Activated naive CD8-positive, alpha-beta T cell treated with anti-CD3 and anti-CD28 coated beads, Interleukin-2, amount 10 ng/mL, durations not matched to agents 7 days and 5 days (primary cell): ENCODE measurements around the gene POC5. TPM values are rescaled to one million over a fixed set of nuclear protein-coding genes. Genes with fewer than 3 reads are reported as not detected.
A peak's percentile ranks its signal among the peaks of the same experiment; 100 is the strongest.
"Not testable (repeated sequence)": the region's sequence is repeated elsewhere in the genome, so short reads cannot be mapped to it uniquely, and the experiment has no call there.

ENCODE experiments used
- ATAC-seq: fragments of 150-1000 bp; cut with Tn5 transposase; one replicate; pipeline ENCODE4 v1.10.0; 2021; ENCODE audit warnings: low read depth, moderate library complexity
- POLR2A ChIA-PET: fragments of 350-600 bp; sonication (Branson Sonifier 250); formaldehyde crosslinking; loops from one replicate; lab custom pipeline; 2021; ENCODE audit warnings: antibody characterized with exemption; lab: Charles Lee
- DNase-seq: peaks from one replicate; pipeline ENCODE4 v3.0.0; 2021
- H3K27ac Mint-ChIP-seq: one replicate; pipeline ENCODE4 v1.8.0; 2022; ENCODE audit warnings: mild to moderate bottlenecking, mixed read lengths
- H3K27me3 Mint-ChIP-seq: one replicate; pipeline ENCODE4 v1.8.0; 2022; ENCODE audit warnings: mild to moderate bottlenecking, moderate library complexity, mixed read lengths
- H3K36me3 Mint-ChIP-seq: one replicate; pipeline ENCODE4 v1.8.0; 2021; ENCODE audit warnings: mild to moderate bottlenecking, mixed read lengths
- H3K4me1 Mint-ChIP-seq: one replicate; pipeline ENCODE4 v1.8.0; 2021; ENCODE audit warnings: mixed read lengths
- H3K4me3 Mint-ChIP-seq: one replicate; pipeline ENCODE4 v1.8.0; 2022; ENCODE audit warnings: mild to moderate bottlenecking, moderate library complexity, mixed read lengths
- H3K9me3 Mint-ChIP-seq: one replicate; pipeline ENCODE4 v1.8.0; 2021; ENCODE audit warnings: mixed read lengths
- total RNA-seq, 2 experiments: library from RNA; stranded (reverse); gene quantifications; one replicate each; pipeline ENCODE4 v1.2.3, GENCODE V29; 2021

Gene POC5
- total RNA-seq, 2 experiments from 2014 or later = 16.8 to 23.0 TPM

DNA sequence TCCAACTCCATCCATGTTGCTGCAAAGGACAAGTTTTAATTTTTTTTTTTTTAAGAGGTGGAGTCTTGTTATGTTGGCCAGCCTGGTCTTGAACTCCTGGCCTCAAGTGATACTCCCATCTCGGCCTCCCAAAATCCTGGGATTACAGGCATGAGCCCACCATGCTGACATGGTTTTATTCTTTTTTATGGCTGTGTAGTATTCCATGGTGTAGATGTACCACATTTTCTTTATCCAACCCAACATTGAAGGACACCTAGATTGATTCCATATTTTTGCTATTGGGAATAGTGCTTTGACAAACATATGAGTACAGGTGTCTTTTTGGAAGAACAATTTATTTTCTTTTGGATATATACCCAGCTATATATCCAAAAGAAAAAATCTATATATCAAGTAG is 6.1 kb upstream of the POC5 start:
- H3K36me3 Mint-ChIP-seq = peaks cover 2% of the 10 kb centered on the region
- peaks cover 2% of the 10 kb centered on the region for H3K27me3 Mint-ChIP-seq
- no peaks in the 10 kb centered on the region for H3K4me1 Mint-ChIP-seq
- H3K9me3 Mint-ChIP-seq = peaks cover 3% of the 10 kb centered on the region
- DNase-seq (no peak), ATAC-seq (no peak)
- H3K27ac Mint-ChIP-seq = no peak overlapping the region
- no peak overlapping the region for H3K4me3 Mint-ChIP-seq
- POLR2A ChIA-PET = interaction anchor here (0.5 kb wide), 1 partner anchor 316 kb away, joined by 3 read pairs; no protein-coding TSS in a partner anchor

GRCh38 chr5:75721573-75721972 is 4.3 kb upstream of the POC5 start:
- POLR2A ChIA-PET = no interaction called here
- Mint-ChIP-seq H3K4me1 (no peaks in the 10 kb centered on the region), H3K36me3 (peaks cover 2% of the 10 kb centered on the region), H3K4me3 (no peak overlapping the region), H3K9me3 (peaks cover 3% of the 10 kb centered on the region), H3K27ac (no peak overlapping the region), H3K27me3 (peaks cover 2% of the 10 kb centered on the region)
- ATAC-seq (no peak), DNase-seq (no peak)

DNA sequence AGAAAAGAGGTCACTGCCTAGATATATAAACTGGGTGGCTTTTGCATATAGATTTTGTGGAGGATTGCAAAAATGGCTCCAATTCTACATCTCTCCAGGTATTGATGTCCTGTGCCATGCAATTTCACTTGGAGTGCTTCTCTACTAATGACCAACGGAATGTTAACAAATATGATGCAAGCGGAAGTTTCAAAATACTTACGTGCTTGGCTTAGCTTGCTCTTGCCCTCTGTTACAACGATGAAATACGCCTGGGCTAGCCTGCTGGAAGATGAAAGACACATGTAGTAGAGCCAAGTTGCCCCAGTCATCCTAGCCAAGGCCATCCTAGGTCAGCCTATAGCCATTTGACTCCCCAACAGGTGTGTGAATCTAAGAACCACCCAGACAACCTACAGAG is 3.6 kb upstream of the POC5 start:
- peaks cover 2% of the 10 kb centered on the region for H3K36me3 Mint-ChIP-seq

GRCh38 chr5:75716715-75717081 is 539 bp downstream of the POC5 start:
- H3K27me3 Mint-ChIP-seq = no peaks in the 10 kb centered on the region
- H3K9me3 Mint-ChIP-seq = no peaks in the 10 kb centered on the region
- ATAC-seq (peak; percentile 0), DNase-seq (peak; percentile 36)
- POLR2A ChIA-PET = interaction anchor here (0.7 to 1.9 kb wide), 6 partner anchors 48 to 480 kb away, joined by 3 to 13 read pairs (median 9); partner anchors contain the start of genes ANKRD31, CERT1, HMGCR and POLK
- H3K4me1 Mint-ChIP-seq = peaks cover 25% of the 10 kb centered on the region
- peaks cover 23% of the 10 kb centered on the region for H3K36me3 Mint-ChIP-seq
- H3K27ac Mint-ChIP-seq = peak overlapping the region; percentile 99
- peak overlapping the region; percentile 100 for H3K4me3 Mint-ChIP-seq

More for the DNA sequence above, 3.6 kb upstream of the POC5 start:
- H3K27me3 Mint-ChIP-seq = peaks cover 2% of the 10 kb centered on the region
- DNase-seq (no peak), ATAC-seq (no peak)
- POLR2A ChIA-PET = no interaction called here
- H3K27ac Mint-ChIP-seq = no peak overlapping the region
- H3K4me1 Mint-ChIP-seq = peaks cover 5% of the 10 kb centered on the region
- H3K4me3 Mint-ChIP-seq = no peak overlapping the region
- peaks cover 1% of the 10 kb centered on the region for H3K9me3 Mint-ChIP-seq

- peaks cover 32% of the 10 kb centered on the region for H3K4me1 Mint-ChIP-seq
- no peak overlapping the region for H3K4me3 Mint-ChIP-seq
- POLR2A ChIA-PET = interaction anchor here (1.1 kb wide), 1 partner anchor 476 kb away, joined by 3 read pairs; the partner anchor contains the start of gene ANKRD31
- DNase-seq = no peak
- no peaks in the 10 kb centered on the region for H3K9me3 Mint-ChIP-seq
- ATAC-seq = no peak
- peaks cover 37% of the 10 kb centered on the region for H3K36me3 Mint-ChIP-seq
- H3K27ac Mint-ChIP-seq = no peak overlapping the region
- no peaks in the 10 kb centered on the region for H3K27me3 Mint-ChIP-seq
These were observed 5.1 kb downstream of the POC5 start for GRCh38 chr5:75712091-75712490.

DNA sequence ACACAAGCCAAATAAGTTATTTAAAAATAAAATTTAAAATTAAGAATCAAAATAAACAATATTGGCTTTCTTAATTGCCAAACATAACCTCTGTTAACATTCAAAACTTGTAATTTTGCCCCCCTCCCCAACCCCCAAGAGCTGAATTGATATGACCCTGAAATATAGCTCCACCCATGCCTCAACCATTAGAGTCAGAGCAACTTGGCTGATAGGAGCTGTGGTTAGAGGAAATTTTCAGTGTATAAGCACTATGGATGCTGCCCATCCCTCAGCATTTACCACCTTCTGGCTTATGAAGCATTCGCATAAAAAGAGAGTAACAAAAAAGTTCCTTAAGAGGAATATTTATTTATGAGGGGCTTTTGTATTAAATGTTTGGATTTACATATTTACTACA is 6.1 kb downstream of the POC5 start:
- H3K4me3 Mint-ChIP-seq = no peak overlapping the region
- POLR2A ChIA-PET = no interaction called here
- H3K4me1 Mint-ChIP-seq = peaks cover 30% of the 10 kb centered on the region
- no peak for ATAC-seq
- H3K27ac Mint-ChIP-seq = no peak overlapping the region
- no peaks in the 10 kb centered on the region for H3K9me3 Mint-ChIP-seq
- H3K27me3 Mint-ChIP-seq = no peaks in the 10 kb centered on the region
- no peak for DNase-seq
- peaks cover 38% of the 10 kb centered on the region for H3K36me3 Mint-ChIP-seq

GRCh38 chr5:75710637-75711036 is 6.6 kb downstream of the POC5 start:
- Mint-ChIP-seq H3K27ac (no peak overlapping the region), H3K9me3 (no peaks in the 10 kb centered on the region), H3K36me3 (peaks cover 36% of the 10 kb centered on the region), H3K4me1 (peaks cover 25% of the 10 kb centered on the region), H3K27me3 (no peaks in the 10 kb centered on the region), H3K4me3 (no peak overlapping the region)
- POLR2A ChIA-PET = no interaction called here
- ATAC-seq (no peak), DNase-seq (no peak)

DNA sequence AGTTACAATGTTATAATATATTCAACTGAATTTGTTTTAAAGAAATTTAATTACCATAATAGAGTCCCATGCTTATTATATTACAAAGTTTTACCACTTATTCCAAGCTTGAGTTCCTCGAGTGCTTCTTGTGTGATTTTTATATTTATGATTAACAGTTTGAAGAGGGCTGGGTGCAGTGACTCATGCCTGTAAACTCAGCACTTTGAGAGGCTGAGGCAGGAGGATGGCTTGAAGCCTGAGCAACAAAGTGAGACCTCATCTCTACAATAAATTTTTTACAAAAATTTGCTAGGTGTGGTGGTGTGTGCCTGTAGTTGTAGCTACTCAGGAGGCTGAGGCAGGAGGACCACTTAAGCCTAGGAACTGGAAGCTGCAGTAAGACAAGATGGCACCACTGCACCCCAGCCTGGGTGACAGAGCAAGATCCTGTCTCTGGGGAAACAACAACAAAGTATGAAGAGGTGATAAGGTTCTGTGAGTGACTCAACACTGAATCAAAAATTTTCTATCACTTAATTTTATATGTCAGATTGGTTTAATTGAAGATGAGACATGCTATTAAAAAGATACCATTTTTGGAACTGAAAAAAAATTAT is 9.2 kb downstream of the POC5 start:
- DNase-seq (no peak), ATAC-seq (no peak)
- H3K27ac Mint-ChIP-seq = no peak overlapping the region
- peaks cover 11% of the 10 kb centered on the region for H3K4me1 Mint-ChIP-seq
- POLR2A ChIA-PET = no interaction called here
- H3K27me3 Mint-ChIP-seq = no peaks in the 10 kb centered on the region
- no peaks in the 10 kb centered on the region for H3K9me3 Mint-ChIP-seq
- H3K4me3 Mint-ChIP-seq = no peak overlapping the region
- H3K36me3 Mint-ChIP-seq = peaks cover 29% of the 10 kb centered on the region

DNA sequence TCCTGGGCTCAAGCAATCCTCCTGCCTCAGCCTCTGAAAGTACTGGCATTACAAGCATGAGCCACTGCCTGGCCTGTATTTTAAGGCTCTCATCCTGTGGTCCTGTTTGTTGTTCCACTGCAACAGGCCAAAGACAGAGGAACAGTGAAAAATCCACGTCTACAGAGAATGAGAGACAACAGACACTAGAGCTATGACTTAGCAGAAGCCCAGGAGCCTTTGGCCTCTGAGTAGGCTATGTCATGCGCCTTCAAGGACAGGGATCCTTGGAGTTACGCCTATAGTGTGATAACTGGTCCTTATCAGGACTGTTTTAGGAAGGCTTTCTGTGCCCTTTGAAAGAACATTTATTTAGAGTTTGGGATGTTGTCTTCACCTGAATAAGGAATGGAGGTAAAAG is 10.5 kb downstream of the POC5 start:
- Mint-ChIP-seq H3K4me1 (peaks cover 8% of the 10 kb centered on the region), H3K4me3 (no peak overlapping the region), H3K27me3 (no peaks in the 10 kb centered on the region), H3K9me3 (no peaks in the 10 kb centered on the region), H3K27ac (no peak overlapping the region), H3K36me3 (peaks cover 37% of the 10 kb centered on the region)
- POLR2A ChIA-PET = no interaction called here
- DNase-seq = no peak
- ATAC-seq = no peak

DNA sequence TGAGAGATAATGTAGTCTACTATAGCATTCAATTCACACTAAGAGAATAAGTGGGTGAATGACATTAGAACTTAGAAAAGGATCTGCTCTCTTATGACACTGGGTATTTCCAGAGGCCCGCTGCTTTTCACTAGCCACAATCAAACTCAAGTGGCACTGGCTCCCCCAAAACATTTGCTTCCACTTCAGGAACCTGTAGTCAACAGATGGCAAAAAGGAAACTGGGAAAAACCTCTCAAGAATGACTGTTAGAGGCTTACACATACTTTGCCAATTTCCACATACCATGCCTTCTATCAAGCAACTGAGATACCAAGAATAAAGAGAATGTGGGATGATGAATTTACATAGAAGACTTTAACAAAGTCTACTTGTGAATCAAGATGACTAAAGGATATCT is 11.2 kb downstream of the POC5 start:
- ATAC-seq = no peak
- Mint-ChIP-seq H3K27me3 (no peaks in the 10 kb centered on the region), H3K36me3 (peaks cover 37% of the 10 kb centered on the region), H3K9me3 (no peaks in the 10 kb centered on the region), H3K27ac (no peak overlapping the region), H3K4me3 (no peak overlapping the region), H3K4me1 (peaks cover 6% of the 10 kb centered on the region)
- DNase-seq = no peak
- POLR2A ChIA-PET = no interaction called here

GRCh38 chr5:75701856-75702255 is 15.4 kb downstream of the POC5 start:
- no peak for DNase-seq
- Mint-ChIP-seq H3K27me3 (no peaks in the 10 kb centered on the region), H3K9me3 (no peaks in the 10 kb centered on the region), H3K4me3 (no peak overlapping the region), H3K36me3 (peaks cover 34% of the 10 kb centered on the region), H3K27ac (no peak overlapping the region), H3K4me1 (no peaks in the 10 kb centered on the region)
- POLR2A ChIA-PET = no interaction called here
- ATAC-seq = no peak

- H3K9me3 Mint-ChIP-seq, ATAC-seq, H3K27me3 Mint-ChIP-seq, H3K4me1 Mint-ChIP-seq, H3K27ac Mint-ChIP-seq, H3K4me3 Mint-ChIP-seq, DNase-seq, POLR2A ChIA-PET: not testable (repeated sequence)
- peaks cover 22% of the 10 kb centered on the region for H3K36me3 Mint-ChIP-seq
These were observed 21.5 kb downstream of the POC5 start for GRCh38 chr5:75695472-75696351.

DNA sequence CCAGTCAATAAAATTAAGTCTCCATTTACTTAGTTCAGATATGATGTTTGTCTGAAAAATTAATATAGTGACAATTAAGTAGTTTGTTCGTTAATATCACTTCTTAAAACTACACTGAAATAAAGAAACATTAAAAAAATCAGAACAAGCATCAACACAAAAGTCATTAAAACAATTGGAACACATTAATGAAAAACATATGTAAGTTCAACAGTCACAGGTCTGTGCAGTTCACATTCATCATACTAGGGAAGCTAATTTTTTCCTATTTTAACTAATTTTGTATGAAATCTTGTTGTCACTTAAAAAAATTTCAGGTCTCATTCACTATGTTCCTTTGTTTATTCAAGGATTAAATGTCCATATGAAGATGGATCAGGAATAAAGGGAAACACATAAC is 22.5 kb downstream of the POC5 start:
- peaks cover 24% of the 10 kb centered on the region for H3K36me3 Mint-ChIP-seq
- no peaks in the 10 kb centered on the region for H3K9me3 Mint-ChIP-seq
- no peaks in the 10 kb centered on the region for H3K27me3 Mint-ChIP-seq
- no peak for DNase-seq
- peaks cover 2% of the 10 kb centered on the region for H3K4me1 Mint-ChIP-seq
- POLR2A ChIA-PET = no interaction called here
- no peak overlapping the region for H3K27ac Mint-ChIP-seq
- H3K4me3 Mint-ChIP-seq = no peak overlapping the region
- ATAC-seq = no peak

DNA sequence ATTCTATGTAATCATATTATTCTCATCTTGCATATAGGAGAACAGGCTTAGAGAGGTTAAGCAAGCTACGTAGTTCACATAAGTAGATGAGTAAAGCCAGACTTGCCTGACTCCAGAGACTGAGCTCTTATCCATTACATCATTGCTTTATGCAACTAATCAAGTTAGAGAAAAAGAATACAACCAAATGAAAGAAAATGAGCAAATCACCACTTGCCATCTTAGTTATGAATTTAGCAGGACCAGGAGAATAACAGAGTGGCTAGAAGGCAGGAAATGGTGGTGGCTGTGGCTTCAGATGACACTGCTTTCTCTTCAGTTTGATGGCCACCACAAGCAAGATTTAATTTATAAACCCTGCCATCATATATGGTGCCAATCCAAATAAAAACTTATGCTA is 26.6 kb downstream of the POC5 start:
- Mint-ChIP-seq H3K27ac (no peak overlapping the region), H3K4me3 (peak overlapping the region; percentile 56), H3K36me3 (peaks cover 12% of the 10 kb centered on the region), H3K4me1 (peaks cover 2% of the 10 kb centered on the region), H3K27me3 (no peaks in the 10 kb centered on the region), H3K9me3 (no peaks in the 10 kb centered on the region)
- peak; percentile 63 for ATAC-seq
- no peak for DNase-seq
- POLR2A ChIA-PET = interaction anchor here (0.6 to 1.5 kb wide), 3 partner anchors 27 to 682 kb away, joined by 3 to 4 read pairs (median 3); partner anchors contain the start of gene POC5
